Hepatocyte (in vitro differentiated cells): Measurements from ENCODE around the gene CAPRIN1. TPM values are rescaled to one million over a fixed set of nuclear protein-coding genes. Genes with fewer than 3 reads are reported as not detected.

Experiments
- DNase-seq: peaks from one replicate; pipeline ENCODE4 v3.0.0-alpha.2; 2016; ENCODE audit warnings: low spot score
- H2AFZ ChIP-seq: fragments of 200-600 bp; sonication (generic); 2 replicates; pipeline ENCODE4 v1.6.0; 2016; ENCODE audit warnings: antibody characterized with exemption, mild to moderate bottlenecking
- H3K27ac ChIP-seq: fragments of 200-600 bp; sonication (generic); 2 replicates; pipeline ENCODE4 v1.5.1; 2016; ENCODE audit warnings: mild to moderate bottlenecking
- H3K27me3 ChIP-seq: fragments of 200-600 bp; sonication (generic); 2 replicates; pipeline ENCODE4 v1.6.1; 2016
- H3K36me3 ChIP-seq: fragments of 200-600 bp; sonication (generic); replicated peaks from 2 replicates; pipeline ENCODE4 v1.5.1; 2016; ENCODE audit warnings: low read depth; ENCODE audit not compliant: insufficient read depth
- H3K4me1 ChIP-seq: fragments of 200-600 bp; sonication (generic); 2 replicates; pipeline ENCODE4 v1.5.1; 2016; ENCODE audit warnings: mild to moderate bottlenecking, moderate library complexity; ENCODE audit not compliant: insufficient read depth
- H3K4me2 ChIP-seq: fragments of 200-600 bp; sonication (generic); 2 replicates; pipeline ENCODE4 v1.6.0; 2016
- H3K4me3 ChIP-seq: fragments of 200-600 bp; sonication (generic); 2 replicates; pipeline ENCODE4 v1.5.1; 2016; ENCODE audit warnings: mild to moderate bottlenecking
- H3K79me2 ChIP-seq: fragments of 200-600 bp; sonication (generic); 2 replicates; pipeline ENCODE4 v1.6.0; 2017; ENCODE audit warnings: mild to moderate bottlenecking
- H3K9me2 ChIP-seq: fragments of 200-600 bp; sonication (generic); replicated peaks from 2 replicates; pipeline ENCODE4 v1.6.0; 2017; ENCODE audit warnings: mild to moderate bottlenecking; ENCODE audit not compliant: insufficient read depth
- H3K9me3 ChIP-seq: fragments of 200-600 bp; sonication (generic); 2 replicates; pipeline ENCODE4 v1.5.1; 2016; ENCODE audit warnings: low read depth, mild to moderate bottlenecking
- H4K20me1 ChIP-seq: fragments of 200-600 bp; sonication (generic); 2 replicates; pipeline ENCODE4 v1.6.0; 2016; ENCODE audit warnings: mild to moderate bottlenecking; ENCODE audit not compliant: insufficient read depth, poor library complexity, severe bottlenecking
- EZH2 ChIP-seq: fragments of 200-600 bp; sonication (generic); IDR thresholded peaks from 2 replicates; pipeline ENCODE4 v1.6.1; 2016; ENCODE audit warnings: antibody characterized with exemption, mild to moderate bottlenecking, borderline replicate concordance
- EZH2phosphoT487 ChIP-seq: fragments of 200-600 bp; sonication (generic); IDR thresholded peaks from one replicate; pipeline ENCODE4 v1.6.1; 2018; ENCODE audit warnings: antibody characterized with exemption, mild to moderate bottlenecking, low read depth, moderate library complexity; ENCODE audit not compliant: unreplicated experiment, severe bottlenecking
- WGBS: methylation state at CpG from one replicate; pipeline ENCODE4 v1.1.6; 2016; ENCODE audit warnings: low lambda C conversion rate; ENCODE audit errors: missing lambda C conversion rate; 5-methylcytosine and 5-hydroxymethylcytosine counted together
- polyA plus RNA-seq: library from polyadenylated mRNA; unstranded; fragments of >200 nt; fragmentation: Nextera tagmentation; extraction: Ambion mirVana; gene quantifications from 2 replicates; pipeline ENCODE4 v1.2.1, GENCODE V29; 2016
- total RNA-seq: library from RNA; depleted of rRNA; stranded (reverse); fragments of >200 nt; gene quantifications from 2 replicates; pipeline ENCODE4 v1.2.3, GENCODE V29; 2014
- TF ChIP-seq, protein P1 (sequence below): fragments of 200-600 bp; sonication (generic); IDR thresholded peaks from 2 replicates; pipeline ENCODE4 v1.5.1; 2016; ENCODE audit warnings: antibody characterized with exemption, mild to moderate bottlenecking; ENCODE audit not compliant: poor library complexity

Gene CAPRIN1
- total and polyA plus RNA-seq, 2 experiments from 2014 or later = 102 to 217 TPM

DNA sequence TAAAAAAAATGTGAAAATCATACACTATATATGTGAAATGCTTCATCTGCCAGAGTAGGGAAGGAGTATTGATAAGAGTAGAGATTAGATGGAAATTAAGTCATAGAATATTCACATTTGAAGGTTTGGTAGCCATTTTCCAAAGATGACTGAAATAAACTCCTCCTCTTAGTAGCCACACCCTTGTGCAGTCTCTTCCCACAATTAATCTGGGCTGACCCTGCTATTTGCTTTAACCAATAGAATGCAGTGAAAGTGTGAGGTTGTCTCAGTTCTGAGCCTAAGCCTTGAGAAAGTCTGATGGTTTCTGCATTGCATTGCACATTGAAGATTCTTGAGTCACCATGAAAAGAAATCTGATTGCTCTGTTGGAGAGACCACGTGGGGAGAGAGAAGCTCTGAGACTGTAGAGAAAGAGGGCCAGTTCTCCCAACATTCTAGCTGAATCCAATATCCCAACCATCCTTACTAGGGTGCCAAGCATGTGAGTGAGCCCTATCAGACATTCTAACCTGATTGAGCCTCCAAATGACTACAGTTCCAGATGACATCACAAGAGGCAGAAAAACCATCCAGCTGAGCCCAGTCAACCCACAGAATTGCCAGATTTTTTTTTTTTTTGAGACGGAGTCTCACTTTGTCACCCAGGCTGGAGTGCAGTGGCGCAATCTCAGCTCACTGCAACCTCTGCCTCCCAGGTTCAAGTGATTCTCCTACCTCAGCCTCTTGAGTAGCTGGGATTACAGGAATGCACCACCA lies 29.4 kb upstream of the CAPRIN1 start:
- Histone ChIP-seq H3K4me1 (no peaks in the 10 kb centered on the region), H2AFZ (no peak overlapping the region), H3K36me3 (no peaks in the 10 kb centered on the region), H3K27me3 (no peaks in the 10 kb centered on the region), H4K20me1 (no peaks in the 10 kb centered on the region), H3K9me2 (no peaks in the 10 kb centered on the region), H3K4me2 (no peak overlapping the region), H3K27ac (no peak overlapping the region), H3K79me2 (no peaks in the 10 kb centered on the region), H3K9me3 (no peaks in the 10 kb centered on the region), H3K4me3 (no peak overlapping the region)
- TF ChIP-seq EZH2phosphoT487 (no peak), EZH2 (no peak)
- TF ChIP-seq, protein P1, sequence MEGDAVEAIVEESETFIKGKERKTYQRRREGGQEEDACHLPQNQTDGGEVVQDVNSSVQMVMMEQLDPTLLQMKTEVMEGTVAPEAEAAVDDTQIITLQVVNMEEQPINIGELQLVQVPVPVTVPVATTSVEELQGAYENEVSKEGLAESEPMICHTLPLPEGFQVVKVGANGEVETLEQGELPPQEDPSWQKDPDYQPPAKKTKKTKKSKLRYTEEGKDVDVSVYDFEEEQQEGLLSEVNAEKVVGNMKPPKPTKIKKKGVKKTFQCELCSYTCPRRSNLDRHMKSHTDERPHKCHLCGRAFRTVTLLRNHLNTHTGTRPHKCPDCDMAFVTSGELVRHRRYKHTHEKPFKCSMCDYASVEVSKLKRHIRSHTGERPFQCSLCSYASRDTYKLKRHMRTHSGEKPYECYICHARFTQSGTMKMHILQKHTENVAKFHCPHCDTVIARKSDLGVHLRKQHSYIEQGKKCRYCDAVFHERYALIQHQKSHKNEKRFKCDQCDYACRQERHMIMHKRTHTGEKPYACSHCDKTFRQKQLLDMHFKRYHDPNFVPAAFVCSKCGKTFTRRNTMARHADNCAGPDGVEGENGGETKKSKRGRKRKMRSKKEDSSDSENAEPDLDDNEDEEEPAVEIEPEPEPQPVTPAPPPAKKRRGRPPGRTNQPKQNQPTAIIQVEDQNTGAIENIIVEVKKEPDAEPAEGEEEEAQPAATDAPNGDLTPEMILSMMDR = no peak
- no peak for DNase-seq
- WGBS = 83% methylated on average over 3 of the region's 3 CpGs

DNA sequence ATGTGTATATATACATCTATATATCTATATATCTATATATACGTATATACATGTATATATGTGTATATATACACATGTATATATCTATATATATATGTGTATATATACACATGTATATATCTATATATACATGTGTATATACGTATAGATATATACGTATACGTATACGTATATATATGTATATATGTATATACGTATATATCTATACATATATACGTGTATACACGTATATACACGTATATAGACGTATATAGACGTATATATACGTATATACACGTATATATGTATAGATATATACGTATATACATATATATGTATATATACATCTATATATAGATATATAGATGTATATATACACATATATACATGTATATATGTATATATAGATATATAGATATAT lies 25.1 kb upstream of the CAPRIN1 start:
- H3K36me3 ChIP-seq = no peaks in the 10 kb centered on the region
- H3K27ac ChIP-seq = no peak overlapping the region
- DNase-seq = no peak
- H4K20me1 ChIP-seq = no peaks in the 10 kb centered on the region
- no peak overlapping the region for H2AFZ ChIP-seq
- no peak overlapping the region for H3K4me3 ChIP-seq
- no peak overlapping the region for H3K4me2 ChIP-seq
- TF ChIP-seq EZH2phosphoT487 = no peak
- no peak for TF ChIP-seq EZH2
- TF ChIP-seq, protein P1 = no peak
- no peaks in the 10 kb centered on the region for H3K9me2 ChIP-seq
- no peaks in the 10 kb centered on the region for H3K9me3 ChIP-seq
- 92% methylated on average over 9 of the region's 14 CpGs for WGBS
- H3K79me2 ChIP-seq = no peaks in the 10 kb centered on the region
- H3K27me3 ChIP-seq = no peaks in the 10 kb centered on the region
- peaks cover 5% of the 10 kb centered on the region for H3K4me1 ChIP-seq

DNA sequence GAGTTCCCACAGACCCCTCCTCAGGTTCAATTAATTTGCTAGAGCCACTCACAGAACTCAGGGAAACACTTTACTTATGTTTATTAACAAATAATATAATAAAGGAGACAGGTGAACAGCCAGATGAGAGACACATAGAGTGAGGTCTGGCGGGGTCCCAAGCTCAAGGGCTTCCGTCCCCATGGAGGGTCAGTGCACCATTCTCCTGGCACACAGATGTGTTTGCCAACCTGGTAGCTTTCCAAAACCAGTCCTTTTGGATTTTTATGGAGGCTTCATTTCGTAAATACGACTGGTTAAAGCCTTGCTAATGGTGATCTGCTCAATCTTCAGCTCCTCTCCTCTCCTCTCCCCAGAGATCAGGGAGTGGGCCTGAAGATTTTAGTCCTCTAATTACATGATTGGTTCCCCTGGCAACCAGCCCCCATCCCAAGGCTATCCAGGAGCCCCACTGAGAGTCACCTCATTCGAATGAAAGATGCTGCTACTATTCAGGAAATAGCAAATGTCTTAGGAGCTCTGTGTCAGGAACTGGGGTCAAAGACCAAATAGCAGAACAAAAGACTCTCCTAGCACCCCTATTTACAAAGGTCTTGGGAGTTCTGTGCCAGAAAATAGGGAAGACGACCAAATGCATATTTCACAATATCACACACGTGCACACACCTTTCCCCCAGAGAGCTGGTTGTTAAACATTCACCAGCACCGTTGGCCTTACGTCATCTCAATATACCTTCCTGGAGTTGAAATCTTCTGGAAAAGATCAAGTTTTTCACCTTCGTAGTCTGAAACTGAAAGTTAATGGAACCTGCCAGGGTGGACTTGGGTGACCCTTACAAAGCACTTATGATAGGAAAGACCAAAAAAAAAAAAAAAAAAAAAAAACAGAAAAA lies 23.8 kb upstream of the CAPRIN1 start:
- Histone ChIP-seq H3K36me3 (no peaks in the 10 kb centered on the region), H3K27ac (peak overlapping the region; percentile 90), H3K9me3 (no peaks in the 10 kb centered on the region), H3K4me3 (no peak overlapping the region), H3K4me2 (peak overlapping the region; percentile 56), H4K20me1 (no peaks in the 10 kb centered on the region), H3K27me3 (no peaks in the 10 kb centered on the region), H2AFZ (peak overlapping the region; percentile 21), H3K79me2 (no peaks in the 10 kb centered on the region), H3K4me1 (peaks cover 5% of the 10 kb centered on the region), H3K9me2 (no peaks in the 10 kb centered on the region)
- TF ChIP-seq EZH2 = no peak
- 57% methylated on average over 10 of the region's 10 CpGs for WGBS
- peak; percentile 81 for DNase-seq

DNA sequence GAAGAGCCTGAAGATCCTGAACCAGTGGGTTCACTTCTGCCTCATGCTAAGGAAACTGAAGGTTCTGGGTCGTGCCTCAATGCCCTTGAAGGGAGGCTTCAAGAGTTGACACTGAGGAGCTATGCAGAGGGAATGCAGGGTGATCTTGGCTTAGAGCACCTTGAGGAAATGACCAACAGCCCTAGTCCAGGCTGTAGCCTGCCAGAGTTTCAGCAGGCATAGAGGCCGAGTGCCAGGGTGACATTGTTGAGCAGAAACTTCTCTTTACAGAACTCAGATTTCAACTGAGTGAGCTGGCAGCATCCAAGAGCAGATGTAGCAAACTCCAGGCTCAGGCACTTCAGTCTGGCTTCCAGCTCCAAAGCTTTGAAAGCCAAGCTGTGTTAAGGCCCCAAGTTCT lies 23.1 kb upstream of the CAPRIN1 start:
- no peak for TF ChIP-seq EZH2
- TF ChIP-seq, protein P1 = no peak
- no peak for TF ChIP-seq EZH2phosphoT487
- peak; percentile 10 for DNase-seq
- no peaks in the 10 kb centered on the region for H4K20me1 ChIP-seq
- H3K27me3 ChIP-seq = no peaks in the 10 kb centered on the region
- no peaks in the 10 kb centered on the region for H3K79me2 ChIP-seq
- no peaks in the 10 kb centered on the region for H3K9me3 ChIP-seq
- no peaks in the 10 kb centered on the region for H3K9me2 ChIP-seq
- WGBS = 58% methylated on average over 2 of the region's 2 CpGs
- H3K4me1 ChIP-seq = peaks cover 5% of the 10 kb centered on the region
- H3K36me3 ChIP-seq = no peaks in the 10 kb centered on the region
- no peak overlapping the region for H3K4me3 ChIP-seq
- H2AFZ ChIP-seq = peak overlapping the region; percentile 6
- H3K4me2 ChIP-seq = peak overlapping the region; percentile 30
- peak overlapping the region; percentile 90 for H3K27ac ChIP-seq
